Endometrium (tissue), 2 donors: ENCODE measurements around the gene RHOB.

Source experiments
- FAIRE-seq: peaks from 2 replicates; lab custom pipeline; 2012; peaks lifted over from hg19 to GRCh38; lab: Jason Lieb, UNC
- donor health status: control.
- donor health status: control.

Gene RHOB

GRCh38 chr2:20494241-20494640 lies 47.4 kb downstream of the RHOB start:
- FAIRE-seq: peak; percentile 45

GRCh38 chr2:20496076-20496872 lies 49.4 kb downstream of the RHOB start:
- FAIRE-seq: no peak

GRCh38 chr2:20496942-20497341 lies 50.1 kb downstream of the RHOB start:
- FAIRE-seq: no peak
